Activated CD8-positive, alpha-beta T cell treated with anti-CD3 and anti-CD28 coated beads, Interleukin-2, amount 10 ng/mL, durations not matched to agents 7 days and 5 days (primary cell): ENCODE results near the gene RYK. TPM values are rescaled to one million over a fixed set of nuclear protein-coding genes. Genes with fewer than 3 reads are reported as not detected.
"Not testable (repeated sequence)": the region's sequence is repeated elsewhere in the genome, so short reads cannot be mapped to it uniquely, and the experiment has no call there.

ENCODE experiments used
- ATAC-seq: fragments of 150-1000 bp; cut with Tn5 transposase; one replicate; pipeline ENCODE4 v1.10.0; 2021; ENCODE audit warnings: moderate library complexity
- CTCF ChIA-PET: fragments of 350-600 bp; sonication (Branson Sonifier 250); formaldehyde crosslinking; loops from one replicate; lab custom pipeline; 2021; ENCODE audit warnings: antibody characterized with exemption; lab: Charles Lee
- POLR2A ChIA-PET: fragments of 350-600 bp; sonication (Branson Sonifier 250); formaldehyde crosslinking; loops from one replicate; lab custom pipeline; 2021; ENCODE audit warnings: antibody characterized with exemption; lab: Charles Lee
- DNase-seq: peaks from one replicate; pipeline ENCODE4 v3.0.0-alpha.2; 2020
- H3K27ac Mint-ChIP-seq: one replicate; pipeline ENCODE4 v1.8.0; 2021; ENCODE audit warnings: mild to moderate bottlenecking, mixed read lengths
- H3K27me3 Mint-ChIP-seq: one replicate; pipeline ENCODE4 v1.8.0; 2021; ENCODE audit warnings: low read depth, mixed read lengths
- H3K36me3 Mint-ChIP-seq: one replicate; pipeline ENCODE4 v1.8.0; 2021; ENCODE audit warnings: low read depth, mixed read lengths
- H3K4me1 Mint-ChIP-seq: one replicate; pipeline ENCODE4 v1.8.0; 2021; ENCODE audit warnings: low read depth, mixed read lengths
- H3K4me3 Mint-ChIP-seq: one replicate; pipeline ENCODE4 v1.8.0; 2021; ENCODE audit warnings: mild to moderate bottlenecking, mixed read lengths
- H3K9me3 Mint-ChIP-seq: one replicate; pipeline ENCODE4 v1.8.0; 2022; ENCODE audit warnings: mixed read lengths; ENCODE audit not compliant: insufficient read depth
- total RNA-seq, 2 experiments: library from RNA; stranded (reverse); gene quantifications; one replicate each; pipeline ENCODE4 v1.2.3, GENCODE V29; 2021

RYK gene
- total RNA-seq, 2 experiments from 2014 or later = 6.9 to 9.4 TPM

GRCh38 chr3:134212967-134213665 is 37.5 kb downstream of the RYK start:
- ATAC-seq (peak; percentile 91), DNase-seq (peak; percentile 88)
- ChIA-PET POLR2A (no interaction called here), CTCF (interaction anchor here (0.7 to 7.3 kb wide), 37 partner anchors 8 to 341 kb away, joined by 3 to 79 read pairs (median 4); partner anchors contain the start of genes AMOTL2 and RYK)
- Mint-ChIP-seq H3K4me3 (no peak overlapping the region), H3K4me1 (peaks cover 10% of the 10 kb centered on the region), H3K36me3 (no peaks in the 10 kb centered on the region), H3K27me3 (no peaks in the 10 kb centered on the region), H3K9me3 (no peaks in the 10 kb centered on the region), H3K27ac (no peak overlapping the region)

- ChIA-PET POLR2A (no interaction called here), CTCF (interaction anchor here (0.8 to 7.3 kb wide), 32 partner anchors 12 to 393 kb away, joined by 3 to 79 read pairs (median 5); partner anchors contain the start of gene RYK)
- Mint-ChIP-seq H3K4me1 (peaks cover 10% of the 10 kb centered on the region), H3K9me3 (no peaks in the 10 kb centered on the region), H3K36me3 (no peaks in the 10 kb centered on the region), H3K27me3 (no peaks in the 10 kb centered on the region), H3K27ac (no peak overlapping the region), H3K4me3 (no peak overlapping the region)
- ATAC-seq (no peak), DNase-seq (peak; percentile 34)
These were observed 38.9 kb downstream of the RYK start for GRCh38 chr3:134211797-134212196.

- H3K36me3 Mint-ChIP-seq = no peaks in the 10 kb centered on the region
- POLR2A ChIA-PET = no interaction called here
- no peaks in the 10 kb centered on the region for H3K9me3 Mint-ChIP-seq
These were observed 45.2 kb downstream of the RYK start for GRCh38 chr3:134205451-134205850.

GRCh38 chr3:134201201-134202130 is 49.2 kb downstream of the RYK start:
- Mint-ChIP-seq H3K27ac (no peak overlapping the region), H3K9me3 (no peaks in the 10 kb centered on the region), H3K36me3 (peaks cover 4% of the 10 kb centered on the region), H3K4me1 (peaks cover 2% of the 10 kb centered on the region), H3K4me3 (no peak overlapping the region), H3K27me3 (no peaks in the 10 kb centered on the region)
- CTCF ChIA-PET = interaction anchor here (1.3 to 7.7 kb wide), 4 partner anchors 9 to 279 kb away, joined by 3 to 79 read pairs (median 4); no protein-coding TSS in a partner anchor
- POLR2A ChIA-PET = no interaction called here
- DNase-seq (no peak), ATAC-seq (no peak)

More at GRCh38 chr3:134205451-134205850, 45.2 kb downstream of the RYK start:
- H3K27ac Mint-ChIP-seq = no peak overlapping the region
- CTCF ChIA-PET = no interaction called here
- DNase-seq (no peak), ATAC-seq (no peak)
- H3K4me1 Mint-ChIP-seq = no peaks in the 10 kb centered on the region
- H3K4me3 Mint-ChIP-seq = no peak overlapping the region
- H3K27me3 Mint-ChIP-seq = no peaks in the 10 kb centered on the region

- H3K4me1 Mint-ChIP-seq, H3K9me3 Mint-ChIP-seq, H3K4me3 Mint-ChIP-seq, POLR2A ChIA-PET, H3K27ac Mint-ChIP-seq, H3K27me3 Mint-ChIP-seq, ATAC-seq, H3K36me3 Mint-ChIP-seq, DNase-seq: not testable (repeated sequence)
- CTCF ChIA-PET = interaction anchor here (1.4 to 7.7 kb wide), 5 partner anchors 10 to 273 kb away, joined by 3 to 79 read pairs (median 7); no protein-coding TSS in a partner anchor
These were observed 50.8 kb downstream of the RYK start for GRCh38 chr3:134199880-134200279.

GRCh38 chr3:134199240-134199639 is 51.4 kb downstream of the RYK start:
- Mint-ChIP-seq H3K27ac (no peak overlapping the region), H3K4me1 (peaks cover 2% of the 10 kb centered on the region), H3K27me3 (no peaks in the 10 kb centered on the region), H3K36me3 (peaks cover 4% of the 10 kb centered on the region), H3K9me3 (no peaks in the 10 kb centered on the region), H3K4me3 (no peak overlapping the region)
- DNase-seq (no peak), ATAC-seq (no peak)
- POLR2A ChIA-PET = no interaction called here
- CTCF ChIA-PET = interaction anchor here (1.6 to 7.7 kb wide), 5 partner anchors 11 to 274 kb away, joined by 4 to 79 read pairs (median 7); no protein-coding TSS in a partner anchor

GRCh38 chr3:134198414-134198813 is 52.2 kb downstream of the RYK start:
- DNase-seq (no peak), ATAC-seq (no peak)
- Mint-ChIP-seq H3K27me3 (no peaks in the 10 kb centered on the region), H3K4me1 (peaks cover 2% of the 10 kb centered on the region), H3K27ac (no peak overlapping the region), H3K9me3 (no peaks in the 10 kb centered on the region), H3K36me3 (peaks cover 4% of the 10 kb centered on the region), H3K4me3 (no peak overlapping the region)
- CTCF ChIA-PET = interaction anchor here (1.0 to 7.7 kb wide), 9 partner anchors 12 to 295 kb away, joined by 3 to 79 read pairs (median 6); no protein-coding TSS in a partner anchor
- POLR2A ChIA-PET = no interaction called here

- no peaks in the 10 kb centered on the region for H3K9me3 Mint-ChIP-seq
- H3K36me3 Mint-ChIP-seq = peaks cover 4% of the 10 kb centered on the region
- no peak overlapping the region for H3K4me3 Mint-ChIP-seq
- ChIA-PET CTCF (interaction anchor here (1.0 to 7.7 kb wide), 11 partner anchors 12 to 295 kb away, joined by 3 to 79 read pairs (median 5); no protein-coding TSS in a partner anchor), POLR2A (no interaction called here)
- DNase-seq = peak; percentile 44
- H3K27me3 Mint-ChIP-seq = no peaks in the 10 kb centered on the region
- H3K4me1 Mint-ChIP-seq = peaks cover 2% of the 10 kb centered on the region
- H3K27ac Mint-ChIP-seq = no peak overlapping the region
- ATAC-seq = peak; percentile 84
These were observed 52.9 kb downstream of the RYK start for GRCh38 chr3:134197681-134198261.

- CTCF ChIA-PET = interaction anchor here (1.3 to 2.3 kb wide), 2 partner anchors 18 to 279 kb away, joined by 4 to 10 read pairs; no protein-coding TSS in a partner anchor
- no peak overlapping the region for H3K27ac Mint-ChIP-seq
- POLR2A ChIA-PET = no interaction called here
These were observed 56.4 kb downstream of the RYK start for GRCh38 chr3:134194247-134194646.

GRCh38 chr3:134190250-134190649 is 60.4 kb downstream of the RYK start:
- Mint-ChIP-seq H3K27me3 (no peaks in the 10 kb centered on the region), H3K4me1 (no peaks in the 10 kb centered on the region), H3K36me3 (no peaks in the 10 kb centered on the region), H3K9me3 (no peaks in the 10 kb centered on the region), H3K4me3 (no peak overlapping the region), H3K27ac (no peak overlapping the region)
- ATAC-seq (no peak), DNase-seq (no peak)
- ChIA-PET CTCF (interaction anchor here (2.0 kb wide), 1 partner anchor 22 kb away, joined by 5 read pairs; no protein-coding TSS in a partner anchor), POLR2A (no interaction called here)

More at GRCh38 chr3:134194247-134194646, 56.4 kb downstream of the RYK start:
- Mint-ChIP-seq H3K4me3 (no peak overlapping the region), H3K36me3 (no peaks in the 10 kb centered on the region), H3K4me1 (peaks cover 2% of the 10 kb centered on the region), H3K27me3 (no peaks in the 10 kb centered on the region), H3K9me3 (no peaks in the 10 kb centered on the region)
- no peak for ATAC-seq
- DNase-seq = no peak

GRCh38 chr3:134189849-134190248 is 60.8 kb downstream of the RYK start:
- POLR2A ChIA-PET = no interaction called here
- no peak overlapping the region for H3K4me3 Mint-ChIP-seq
- no peaks in the 10 kb centered on the region for H3K36me3 Mint-ChIP-seq
- CTCF ChIA-PET = interaction anchor here (2.0 kb wide), 1 partner anchor 23 kb away, joined by 5 read pairs; no protein-coding TSS in a partner anchor
- H3K9me3 Mint-ChIP-seq = no peaks in the 10 kb centered on the region
- ATAC-seq (no peak), DNase-seq (no peak)
- H3K4me1 Mint-ChIP-seq = no peaks in the 10 kb centered on the region
- H3K27me3 Mint-ChIP-seq = no peaks in the 10 kb centered on the region
- no peak overlapping the region for H3K27ac Mint-ChIP-seq
